ENCODE measurements around the gene TTPAL. TPM values are rescaled to one million over a fixed set of nuclear protein-coding genes. Genes with fewer than 3 reads are reported as not detected.
A peak's percentile ranks its signal among the peaks of the same experiment; 100 is the strongest.

Gene TTPAL, protein sequence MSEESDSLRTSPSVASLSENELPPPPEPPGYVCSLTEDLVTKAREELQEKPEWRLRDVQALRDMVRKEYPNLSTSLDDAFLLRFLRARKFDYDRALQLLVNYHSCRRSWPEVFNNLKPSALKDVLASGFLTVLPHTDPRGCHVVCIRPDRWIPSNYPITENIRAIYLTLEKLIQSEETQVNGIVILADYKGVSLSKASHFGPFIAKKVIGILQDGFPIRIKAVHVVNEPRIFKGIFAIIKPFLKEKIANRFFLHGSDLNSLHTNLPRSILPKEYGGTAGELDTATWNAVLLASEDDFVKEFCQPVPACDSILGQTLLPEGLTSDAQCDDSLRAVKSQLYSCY
- total RNA-seq, result 7.3 TPM

DNA sequence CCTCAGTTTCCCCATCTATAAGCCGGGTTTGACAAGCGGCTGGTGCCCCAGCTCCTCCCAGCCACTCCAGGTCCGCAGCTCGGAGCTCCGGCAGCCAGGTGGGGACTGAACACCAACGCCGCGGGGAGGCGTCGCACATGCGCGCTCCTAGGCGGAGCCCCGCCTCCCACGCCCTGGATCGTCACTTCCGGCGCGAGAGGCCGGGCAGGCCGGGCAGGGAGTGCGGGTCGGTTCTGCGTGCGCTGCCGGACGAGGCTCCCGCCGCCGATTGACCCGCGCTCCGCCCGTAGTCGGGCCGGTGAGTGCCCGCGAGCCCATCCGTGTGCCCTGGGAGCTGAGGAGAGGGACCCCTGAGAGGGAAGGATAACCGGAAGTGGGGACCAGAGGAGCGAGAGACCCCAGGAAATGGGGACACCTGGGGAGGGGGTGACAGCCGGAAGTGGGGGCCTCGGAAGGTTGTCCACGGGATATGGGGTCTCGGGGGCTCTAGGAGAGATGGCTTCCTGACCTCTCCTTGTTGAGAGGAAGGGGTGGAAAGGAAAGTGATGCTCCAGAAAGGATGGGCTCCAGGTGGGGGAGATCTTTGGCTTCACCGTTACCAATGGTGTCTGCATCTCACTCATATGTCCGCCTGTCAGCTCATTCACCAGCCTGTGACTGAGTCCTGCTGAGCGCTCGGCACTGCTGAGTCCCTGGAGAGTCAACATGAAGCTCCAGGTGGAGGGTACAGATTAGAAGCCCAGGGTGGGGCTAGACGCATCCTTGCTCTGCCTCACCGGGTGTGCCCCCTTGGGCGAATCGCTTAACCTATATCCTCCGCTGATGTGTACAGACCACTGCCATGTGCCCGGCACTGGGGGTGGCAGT, at the start of gene TTPAL:
TTPAL (plus strand) TSS at position 181 of the 867 bp plus-strand sequence. CDS start 4,126 bp downstream, outside the sequence.
- no peak for FAIRE-seq
- DNase-seq (ENCODE audit: low spot score in 2 of 2), result peak; percentile 83 to 91

DNA sequence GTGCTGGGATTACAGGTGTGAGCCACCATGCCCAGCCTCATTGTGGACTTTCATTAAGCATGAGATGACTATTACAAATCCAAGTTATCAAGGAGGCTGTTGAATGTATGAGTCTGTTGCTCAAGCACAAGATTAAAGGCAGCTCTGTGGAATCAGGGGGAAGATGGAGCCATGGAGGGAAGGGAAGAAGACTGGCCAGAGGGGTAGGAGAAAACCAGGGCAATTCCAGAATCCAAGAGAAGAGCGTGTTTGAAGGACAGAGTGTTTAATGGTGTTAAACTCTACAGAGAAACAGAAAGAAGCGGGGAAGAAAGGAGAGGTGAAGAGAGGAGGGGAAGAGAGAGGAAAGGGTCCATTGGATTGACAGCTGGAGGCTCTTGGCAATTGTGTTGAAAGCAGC, 49.8 kb upstream of the TTPAL start:
- no peak for FAIRE-seq
- DNase-seq (ENCODE audit: low spot score in 2 of 2), result no peak

DNA sequence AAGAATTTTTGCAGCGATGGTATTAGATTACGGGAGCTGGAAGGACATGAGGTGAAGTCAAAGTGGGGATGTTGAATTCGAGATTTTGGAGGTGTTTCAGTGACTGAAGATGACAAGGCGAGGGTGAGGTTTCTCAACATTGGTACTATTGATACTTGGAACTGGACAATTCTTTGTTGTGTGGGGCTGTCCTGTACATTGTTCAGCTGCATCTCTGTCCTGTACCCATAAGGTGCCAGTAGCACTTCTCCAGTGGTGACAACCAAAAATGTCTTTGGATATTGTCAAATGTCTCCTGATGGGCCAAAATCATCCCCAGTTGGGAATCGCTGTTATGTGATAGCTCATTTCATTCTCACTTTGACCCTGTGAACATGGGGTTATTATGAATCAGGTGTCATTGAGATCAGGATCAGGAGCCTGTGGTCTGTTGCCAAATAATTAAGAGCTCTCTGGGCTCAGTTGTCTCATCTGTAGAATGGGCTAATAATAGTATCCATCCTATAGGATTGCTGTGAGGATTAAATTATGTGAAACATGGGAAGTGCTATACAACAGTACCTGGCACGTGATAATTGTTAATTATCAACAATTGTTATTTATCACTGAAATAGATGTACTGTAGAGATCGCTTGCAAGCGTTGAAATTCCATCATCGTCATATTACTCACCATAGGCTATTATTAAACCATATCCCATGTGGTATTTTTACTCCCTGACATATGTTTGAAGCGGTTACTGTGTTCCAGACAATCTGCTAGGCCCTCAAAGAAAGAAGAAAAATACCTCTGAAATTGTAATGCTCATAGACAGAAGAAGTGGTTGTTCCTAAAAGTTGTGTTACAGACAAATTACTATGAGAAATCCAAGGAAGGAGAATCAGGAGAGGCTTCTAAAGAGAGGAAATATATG, 48.5 kb upstream of the TTPAL start:
- FAIRE-seq (no peak), DNase-seq (ENCODE audit: low spot score in 2 of 2) (no peak)

DNA sequence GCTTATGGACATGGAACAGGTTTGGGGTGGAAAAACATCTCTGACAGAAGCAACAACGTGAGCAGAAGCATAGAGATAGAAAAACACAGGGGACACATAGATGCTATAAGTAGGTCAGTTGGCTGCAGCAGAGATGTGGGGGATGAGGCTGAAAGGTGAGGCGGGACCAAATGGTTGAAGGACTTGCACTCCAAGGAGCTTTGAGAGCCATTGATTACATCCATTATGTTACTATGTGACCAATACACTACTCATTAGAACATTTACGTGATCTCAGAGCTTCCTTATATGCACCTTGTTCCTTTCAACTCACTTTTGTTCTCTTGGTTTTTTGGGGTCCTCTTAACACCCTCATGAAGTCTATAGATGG, 47.9 kb upstream of the TTPAL start:
- no peak for DNase-seq (ENCODE audit: low spot score in 2 of 2)
- no peak for FAIRE-seq

DNA sequence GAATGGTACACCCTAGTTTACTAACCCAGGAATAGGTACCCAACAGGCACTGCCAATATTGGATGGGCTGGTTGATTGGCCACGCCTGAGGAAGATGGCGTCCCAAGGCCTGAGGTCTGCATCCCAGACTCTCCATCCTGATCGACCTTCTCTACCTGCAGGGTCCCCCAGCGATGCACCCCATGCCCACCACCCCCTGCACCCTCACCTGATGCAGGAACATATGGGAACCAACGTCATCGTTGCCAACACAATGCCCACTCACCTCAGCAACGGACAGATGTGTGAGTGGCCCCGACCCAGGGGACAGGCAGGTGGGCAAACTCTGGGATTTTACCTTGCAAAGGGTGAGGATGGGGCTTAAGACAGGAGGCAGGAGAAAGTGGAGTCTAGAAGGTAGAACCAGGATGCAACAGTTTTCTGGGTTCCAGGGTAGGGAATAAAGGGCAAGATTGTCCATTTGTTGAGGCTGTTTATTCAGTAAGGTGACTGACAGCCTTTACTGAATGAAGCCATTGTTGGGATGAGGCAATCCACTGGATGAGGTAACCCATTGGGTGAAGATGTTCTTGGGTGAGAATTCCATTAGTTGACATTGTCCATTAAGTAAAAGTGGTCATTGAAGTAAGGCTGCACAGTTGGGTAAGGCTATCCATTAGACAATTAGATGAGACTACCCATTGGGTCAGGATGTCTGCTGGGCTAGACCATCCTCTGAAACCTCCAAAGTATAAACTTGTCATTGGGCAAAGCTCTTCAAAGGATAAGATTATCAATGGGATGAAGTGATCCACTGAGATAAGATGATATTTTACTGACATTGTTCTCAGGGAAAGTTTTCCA, 47.3 kb upstream of the TTPAL start:
- DNase-seq (ENCODE audit: low spot score in 2 of 2) (no peak), FAIRE-seq (no peak)

DNA sequence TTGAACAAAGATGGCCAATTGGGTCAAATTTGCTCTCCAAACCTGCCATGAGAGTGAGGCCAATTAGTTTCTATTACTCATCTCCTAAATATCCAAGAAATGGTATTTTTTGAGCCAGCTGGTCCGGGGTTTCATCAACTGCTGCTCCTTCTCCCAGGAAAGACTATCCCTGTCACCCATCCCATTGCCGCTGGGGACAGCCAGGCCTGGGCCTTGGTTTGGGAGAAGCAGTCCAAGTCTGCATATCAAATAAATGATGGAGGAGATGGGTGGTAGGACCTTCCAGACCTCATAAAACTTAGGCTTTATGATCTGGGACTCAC, 46.7 kb upstream of the TTPAL start:
- DNase-seq (ENCODE audit: low spot score in 2 of 2) (no peak), FAIRE-seq (no peak)

DNA sequence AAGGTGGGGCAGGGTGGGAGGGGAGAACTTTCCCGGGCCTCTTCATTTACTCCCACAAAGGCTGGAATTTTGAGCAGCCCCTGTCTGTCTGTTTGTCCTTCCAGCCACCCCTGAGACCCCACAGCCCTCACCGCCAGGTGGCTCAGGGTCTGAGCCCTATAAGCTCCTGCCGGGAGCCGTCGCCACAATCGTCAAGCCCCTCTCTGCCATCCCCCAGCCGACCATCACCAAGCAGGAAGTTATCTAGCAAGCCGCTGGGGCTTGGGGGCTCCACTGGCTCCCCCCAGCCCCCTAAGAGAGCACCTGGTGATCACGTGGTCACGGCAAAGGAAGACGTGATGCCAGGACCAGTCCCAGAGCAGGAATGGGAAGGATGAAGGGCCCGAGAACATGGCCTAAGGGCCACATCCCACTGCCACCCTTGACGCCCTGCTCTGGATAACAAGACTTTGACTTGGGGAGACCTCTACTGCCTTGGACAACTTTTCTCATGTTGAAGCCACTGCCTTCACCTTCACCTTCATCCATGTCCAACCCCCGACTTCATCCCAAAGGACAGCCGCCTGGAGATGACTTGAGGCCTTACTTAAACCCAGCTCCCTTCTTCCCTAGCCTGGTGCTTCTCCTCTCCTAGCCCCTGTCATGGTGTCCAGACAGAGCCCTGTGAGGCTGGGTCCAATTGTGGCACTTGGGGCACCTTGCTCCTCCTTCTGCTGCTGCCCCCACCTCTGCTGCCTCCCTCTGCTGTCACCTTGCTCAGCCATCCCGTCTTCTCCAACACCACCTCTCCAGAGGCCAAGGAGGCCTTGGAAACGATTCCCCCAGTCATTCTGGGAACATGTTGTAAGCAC, 46.0 kb upstream of the TTPAL start:
- FAIRE-seq (no peak), DNase-seq (ENCODE audit: low spot score in 2 of 2) (no peak)

DNA sequence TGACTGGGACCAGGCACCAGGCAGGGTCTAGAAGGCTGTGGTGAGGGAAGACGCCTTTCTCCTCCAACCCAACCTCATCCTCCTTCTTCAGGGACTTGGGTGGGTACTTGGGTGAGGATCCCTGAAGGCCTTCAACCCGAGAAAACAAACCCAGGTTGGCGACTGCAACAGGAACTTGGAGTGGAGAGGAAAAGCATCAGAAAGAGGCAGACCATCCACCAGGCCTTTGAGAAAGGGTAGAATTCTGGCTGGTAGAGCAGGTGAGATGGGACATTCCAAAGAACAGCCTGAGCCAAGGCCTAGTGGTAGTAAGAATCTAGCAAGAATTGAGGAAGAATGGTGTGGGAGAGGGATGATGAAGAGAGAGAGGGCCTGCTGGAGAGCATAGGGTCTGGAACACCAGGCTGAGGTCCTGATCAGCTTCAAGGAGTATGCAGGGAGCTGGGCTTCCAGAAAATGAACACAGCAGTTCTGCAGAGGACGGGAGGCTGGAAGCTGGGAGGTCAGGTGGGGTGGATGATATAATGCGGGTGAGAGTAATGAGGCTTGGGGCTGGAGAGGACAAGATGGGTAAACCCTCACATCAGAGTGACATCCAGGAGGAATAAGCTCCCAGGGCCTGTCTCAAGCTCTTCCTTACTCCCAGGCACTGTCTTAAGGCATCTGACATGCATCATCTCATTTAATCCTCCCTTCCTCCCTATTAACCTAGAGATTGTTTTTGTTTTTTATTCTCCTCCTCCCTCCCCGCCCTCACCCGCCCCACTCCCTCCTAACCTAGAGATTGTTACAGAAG, 45.2 kb upstream of the TTPAL start:
- no peak for FAIRE-seq
- no peak for DNase-seq (ENCODE audit: low spot score in 2 of 2)

DNA sequence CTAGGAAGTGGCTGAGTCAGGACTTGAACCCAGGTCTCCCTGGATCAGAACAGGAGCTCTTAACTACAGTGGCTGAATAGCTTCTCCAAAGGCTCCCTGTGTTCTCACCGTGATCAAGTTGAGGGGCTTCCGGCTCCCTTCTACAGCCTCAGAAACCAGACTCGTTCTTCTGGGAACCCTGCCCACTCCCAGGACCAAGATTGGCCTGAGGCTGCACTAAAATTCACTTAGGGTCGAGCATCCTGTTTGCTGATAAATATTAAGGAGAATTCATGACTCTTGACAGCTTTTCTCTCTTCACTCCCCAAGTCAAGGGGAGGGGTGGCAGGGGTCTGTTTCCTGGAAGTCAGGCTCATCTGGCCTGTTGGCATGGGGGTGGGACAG, 44.6 kb upstream of the TTPAL start:
- no peak for DNase-seq (ENCODE audit: low spot score in 2 of 2)
- no peak for FAIRE-seq

DNA sequence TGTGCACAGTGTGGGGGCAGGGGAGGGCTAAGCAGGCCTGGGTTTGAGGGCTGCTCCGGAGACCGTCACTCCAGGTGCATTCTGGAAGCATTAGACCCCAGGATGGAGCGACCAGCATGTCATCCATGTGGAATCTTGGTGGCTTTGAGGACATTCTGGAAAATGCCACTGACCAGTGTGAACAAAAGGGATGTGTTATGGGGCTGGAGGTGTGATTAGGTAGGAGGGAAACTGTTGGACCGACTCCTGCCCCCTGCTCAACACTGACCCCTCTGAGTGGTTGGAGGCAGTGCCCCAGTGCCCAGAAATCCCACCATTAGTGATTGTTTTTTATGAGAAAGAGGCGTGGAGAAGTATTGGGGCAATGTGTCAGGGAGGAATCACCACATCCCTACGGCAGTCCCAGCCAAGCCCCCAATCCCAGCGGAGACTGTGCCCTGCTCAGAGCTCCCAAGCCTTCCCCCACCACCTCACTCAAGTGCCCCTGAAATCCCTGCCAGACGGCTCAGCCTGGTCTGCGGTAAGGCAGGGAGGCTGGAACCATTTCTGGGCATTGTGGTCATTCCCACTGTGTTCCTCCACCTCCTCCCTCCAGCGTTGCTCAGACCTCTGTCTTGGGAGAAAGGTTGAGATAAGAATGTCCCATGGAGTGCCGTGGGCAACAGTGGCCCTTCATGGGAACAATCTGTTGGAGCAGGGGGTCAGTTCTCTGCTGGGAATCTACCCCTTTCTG, 44.0 kb upstream of the TTPAL start:
- DNase-seq (ENCODE audit: low spot score in 2 of 2) (no peak), FAIRE-seq (no peak)

DNA sequence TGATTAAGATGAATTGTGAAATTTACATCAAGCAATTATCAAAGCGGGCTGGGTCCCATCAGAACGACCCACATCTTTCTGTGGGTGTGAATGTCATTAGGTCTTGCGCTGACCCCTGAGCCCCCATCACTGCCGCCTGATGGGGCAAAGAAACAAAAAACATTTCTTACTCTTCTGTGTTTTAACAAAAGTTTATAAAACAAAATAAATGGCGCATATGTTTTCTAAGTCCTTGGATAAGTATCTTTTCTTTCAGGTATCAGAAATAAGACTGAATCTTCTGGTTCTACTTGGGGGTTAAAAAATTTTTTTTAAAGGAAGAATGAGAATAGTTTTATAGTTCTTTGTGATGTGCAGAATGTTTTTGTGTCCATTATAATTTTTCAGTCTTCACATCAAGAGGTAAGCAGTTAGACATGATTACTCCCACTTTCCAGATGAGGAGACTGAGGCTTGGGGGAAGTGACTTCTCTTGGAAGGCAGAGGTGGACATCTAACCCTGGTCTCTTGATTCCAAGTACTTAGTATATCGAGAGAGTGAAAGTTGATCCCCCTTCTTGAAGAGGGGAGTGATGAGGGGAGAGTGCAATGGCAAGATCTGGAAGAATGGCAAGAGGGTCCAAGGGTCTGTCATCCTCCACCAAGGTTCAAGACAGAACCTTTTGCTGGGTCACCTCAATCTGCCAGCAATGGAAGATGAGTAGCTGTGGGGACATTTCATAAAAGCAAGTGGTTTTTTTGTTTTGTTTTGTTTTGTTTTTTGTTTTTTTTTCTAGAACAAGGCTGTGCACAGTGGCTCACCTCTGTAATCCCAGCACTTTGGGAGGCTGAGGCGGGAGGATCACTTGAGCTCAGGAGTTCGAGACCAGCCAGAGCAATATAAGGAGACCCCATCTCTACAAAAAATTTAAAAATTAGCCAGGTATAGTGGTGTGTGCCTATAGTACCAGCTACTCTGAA, 42.8 kb upstream of the TTPAL start:
- FAIRE-seq (no peak), DNase-seq (ENCODE audit: low spot score in 2 of 2) (no peak)

DNA sequence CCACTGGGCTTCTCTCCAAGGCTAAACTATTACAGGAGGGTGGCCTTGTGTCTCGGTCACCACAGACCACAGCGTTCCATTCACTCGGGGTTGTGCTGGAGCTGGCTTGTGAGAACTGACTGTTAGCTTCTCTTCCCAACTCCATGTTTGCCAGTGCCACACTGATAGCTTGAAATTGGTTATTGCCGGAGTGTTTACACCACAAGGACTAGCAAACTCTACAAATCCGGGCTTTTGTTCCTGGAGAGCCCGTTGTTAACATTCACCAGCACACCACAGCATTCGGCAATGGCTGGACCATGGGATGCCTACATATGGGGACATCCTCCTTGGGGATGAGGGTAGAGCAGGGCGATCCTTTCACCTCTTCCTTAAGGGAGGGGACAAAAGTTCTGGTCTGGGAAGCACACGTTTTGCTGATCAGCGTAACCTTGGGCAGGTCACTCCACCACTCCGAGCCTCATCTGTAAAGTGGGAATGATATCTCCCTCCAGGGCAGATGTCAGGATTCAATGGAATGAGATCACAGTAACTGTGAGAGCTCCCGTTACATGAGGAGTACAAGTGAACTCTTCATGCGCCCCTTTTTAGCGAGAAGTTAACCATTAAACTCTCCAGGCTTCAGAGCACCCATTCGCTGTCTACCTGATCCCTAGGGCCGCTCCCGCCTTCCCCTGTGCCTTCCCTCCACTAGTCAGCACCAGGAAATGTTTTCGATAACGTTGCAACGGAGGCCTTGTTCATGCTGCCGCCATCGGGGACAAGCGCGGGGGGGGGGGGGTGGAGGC, 41.7 kb upstream of the TTPAL start:
- DNase-seq (ENCODE audit: low spot score in 2 of 2) (no peak), FAIRE-seq (no peak)

DNA sequence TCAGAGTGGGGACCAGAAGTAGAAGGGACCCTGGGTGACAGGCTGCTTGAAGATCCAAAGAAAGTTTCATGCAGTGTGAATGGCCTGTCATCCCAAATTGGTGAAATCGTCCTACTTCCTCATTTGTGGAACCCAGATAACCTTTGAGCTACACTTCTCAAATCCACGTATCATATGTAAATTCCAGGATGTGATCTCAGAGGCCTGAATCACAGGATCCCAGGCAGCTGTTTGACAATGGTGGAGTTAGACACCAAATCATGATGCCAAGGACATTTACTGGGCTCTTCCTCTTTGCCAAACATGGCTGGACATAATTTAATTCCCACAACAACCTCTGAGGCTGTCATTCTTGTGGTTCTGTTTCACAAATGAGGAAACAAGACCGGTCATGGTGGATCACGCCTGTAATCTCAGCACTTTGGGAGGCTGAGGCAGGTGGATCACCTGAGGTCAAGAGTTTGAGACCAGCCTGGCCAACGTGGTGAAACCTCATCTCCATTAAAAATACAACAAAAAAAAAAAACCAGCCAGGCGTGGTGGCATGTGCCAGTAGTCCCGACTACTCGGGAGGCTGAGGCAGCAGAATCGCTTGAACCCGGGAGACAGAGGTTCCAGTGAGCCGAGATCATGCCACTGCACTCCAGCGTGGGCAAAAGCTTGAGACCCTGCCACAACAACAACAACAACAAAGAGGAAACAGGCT, 39.9 kb upstream of the TTPAL start:
- DNase-seq (ENCODE audit: low spot score in 2 of 2), result no peak
- no peak for FAIRE-seq

DNA sequence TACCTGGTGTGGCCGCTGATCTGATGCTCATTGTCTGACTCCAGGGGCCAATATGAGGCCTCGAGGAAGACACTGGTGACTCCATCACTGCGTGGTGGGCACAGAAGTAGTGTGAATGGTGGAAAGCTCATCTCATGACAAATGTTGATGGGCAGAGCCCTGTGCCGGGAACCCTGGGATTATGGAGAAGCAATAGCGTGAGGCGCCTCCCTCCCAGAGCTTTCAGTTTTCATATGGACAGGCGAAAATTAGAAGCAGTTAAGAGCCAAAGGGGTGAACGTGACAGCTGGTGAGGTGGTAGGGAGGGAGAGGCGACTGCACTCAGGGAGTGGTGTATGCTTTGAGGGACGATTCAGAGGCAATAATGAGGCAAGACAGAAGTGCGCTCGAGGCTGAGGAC, 39.3 kb upstream of the TTPAL start:
- no peak for DNase-seq (ENCODE audit: low spot score in 2 of 2)
- FAIRE-seq, result no peak

DNA sequence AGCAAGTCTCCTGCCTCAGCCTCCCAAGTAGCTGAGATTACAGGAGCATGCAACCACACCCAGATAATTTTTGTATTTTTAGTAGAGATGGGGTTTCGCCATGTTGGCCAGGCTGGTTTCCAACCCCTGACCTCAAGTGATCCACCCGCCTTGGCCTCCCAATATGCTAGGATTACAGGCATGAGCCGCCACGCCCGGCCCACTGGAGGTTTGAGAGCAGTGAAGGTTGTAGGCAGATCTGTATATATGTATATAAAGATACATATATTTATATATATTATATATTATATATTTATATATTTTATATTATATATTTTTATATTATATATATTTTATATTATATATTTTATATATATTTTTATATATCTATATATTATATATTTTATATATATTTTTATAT, 38.2 kb upstream of the TTPAL start:
- DNase-seq (ENCODE audit: low spot score in 2 of 2) (no peak), FAIRE-seq (no peak)

All from frontal cortex (tissue), 4 donors.